ENCODE results near the gene STRIT1.

GRCh38 chr3:155297100-155297499 lies 3.6 kb upstream of the STRIT1 start:
- TF ChIP-seq CTCF (IDR thresholded peaks at IDR 0.05) = no peak
- no peak for TF ChIP-seq POLR2A (IDR thresholded peaks at IDR 0.05)

Data from body of pancreas (tissue), 4 donors.